ENCODE data around the gene SYT2. TPM values are rescaled to one million over a fixed set of nuclear protein-coding genes. Genes with fewer than 3 reads are reported as not detected.

The SYT2 gene
- total RNA-seq, 1 donor = not detected

DNA sequence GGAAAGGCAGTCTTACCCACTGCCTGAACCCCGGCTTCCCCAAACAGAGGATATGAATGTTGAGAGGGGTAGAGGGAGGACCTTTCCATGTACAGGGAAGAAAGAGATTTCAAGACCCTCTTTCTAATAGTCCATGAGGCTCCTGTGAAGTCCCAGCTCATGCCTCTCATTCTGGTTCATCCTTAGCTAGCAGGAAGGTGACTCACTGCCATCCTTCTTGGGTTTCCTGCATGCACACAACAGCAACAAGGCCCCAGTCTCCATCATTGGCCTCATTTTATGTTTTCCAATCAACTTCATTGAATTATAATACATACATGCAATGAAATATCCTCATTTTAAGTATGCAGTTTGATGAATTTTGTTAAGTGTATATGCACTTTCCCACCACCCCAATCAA lies 46.2 kb downstream of the SYT2 start:
- H3K4me3 ChIP-seq (ENCODE audit: low read depth, low read length) = no peak overlapping the region
- no peak for TF ChIP-seq CTCF (IDR thresholded peaks at IDR 0.05; ENCODE audit: insufficient read depth, low read depth, low read length)
- DNase-seq (ENCODE audit: low read depth) = no peak

DNA sequence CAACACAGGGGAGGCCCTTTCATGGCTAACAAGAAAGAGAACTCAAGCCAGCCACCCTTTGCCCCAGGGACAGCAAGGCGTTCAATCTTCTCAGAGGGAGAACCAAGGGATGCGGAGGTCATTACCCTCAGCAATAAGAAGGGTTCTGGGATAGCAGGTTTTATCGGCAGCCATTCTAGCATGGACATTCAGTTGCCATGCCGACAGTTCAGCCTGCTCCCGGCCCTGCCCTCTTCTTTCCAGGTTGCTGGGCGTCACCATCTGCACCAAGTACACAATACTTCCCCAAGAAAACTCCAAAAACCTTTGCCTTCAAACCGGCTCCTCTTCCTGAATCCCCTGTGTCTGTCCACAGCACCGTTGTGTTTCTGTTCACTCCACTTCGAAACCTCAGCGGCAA lies 47.1 kb downstream of the SYT2 start:
- TF ChIP-seq CTCF (IDR thresholded peaks at IDR 0.05; ENCODE audit: insufficient read depth, low read depth, low read length) = no peak
- no peak for DNase-seq (ENCODE audit: low read depth)

DNA sequence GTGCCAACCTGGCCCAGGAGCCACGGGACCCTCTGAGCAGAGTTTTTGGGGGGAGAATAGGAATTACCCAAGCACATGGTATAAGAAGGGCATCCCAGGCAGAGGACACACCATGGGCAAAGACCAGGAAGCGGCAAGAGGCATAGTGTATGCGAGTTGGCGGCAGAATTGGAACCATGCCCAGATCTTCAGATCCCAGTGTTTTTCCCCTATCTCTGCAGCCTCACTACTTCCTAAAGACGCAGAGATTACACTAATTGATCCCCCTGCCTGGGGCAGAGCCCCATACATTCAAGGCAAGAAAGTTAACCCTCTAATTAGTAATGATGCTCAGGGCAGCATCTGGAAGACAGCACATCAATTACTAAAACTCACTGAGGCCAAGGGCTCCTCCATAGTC lies 48.2 kb downstream of the SYT2 start:
- no peak for DNase-seq (ENCODE audit: low read depth)
- H3K4me3 ChIP-seq (ENCODE audit: low read depth, low read length) = no peak overlapping the region
- no peak for TF ChIP-seq CTCF (IDR thresholded peaks at IDR 0.05; ENCODE audit: insufficient read depth, low read depth, low read length)

More for the DNA sequence above, 47.1 kb downstream of the SYT2 start:
- H3K4me3 ChIP-seq (ENCODE audit: low read depth, low read length) = no peak overlapping the region

- TF ChIP-seq CTCF (IDR thresholded peaks at IDR 0.05; ENCODE audit: insufficient read depth, low read depth, low read length) = peak; percentile 8
- DNase-seq (ENCODE audit: low read depth) = no peak
- H3K4me3 ChIP-seq (ENCODE audit: low read depth, low read length) = no peak overlapping the region
Observed at GRCh38 chr1:202661136-202661845, 49.0 kb downstream of the SYT2 start.

DNA sequence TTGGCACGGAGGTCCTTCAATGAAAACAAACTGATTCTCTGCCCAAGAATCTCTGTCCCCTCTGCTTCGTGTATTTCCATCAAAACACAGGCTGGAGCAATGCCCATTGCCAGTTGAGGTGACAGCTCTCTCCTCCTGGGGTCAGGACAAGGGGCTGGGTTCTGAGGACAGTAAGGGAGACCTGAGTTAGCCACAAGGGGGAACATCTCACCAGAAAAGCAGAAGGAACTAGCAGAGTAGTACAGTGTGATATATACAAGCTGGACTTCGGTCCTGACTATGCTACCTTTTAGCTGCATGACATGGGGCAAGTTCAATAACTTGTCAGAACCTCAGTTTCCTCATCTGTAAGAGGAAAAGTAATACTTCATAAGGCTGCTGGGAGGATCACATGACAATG lies 50.3 kb downstream of the SYT2 start:
- no peak for DNase-seq (ENCODE audit: low read depth)
- H3K4me3 ChIP-seq (ENCODE audit: low read depth, low read length) = no peak overlapping the region
- peak; percentile 9 for TF ChIP-seq CTCF (IDR thresholded peaks at IDR 0.05; ENCODE audit: insufficient read depth, low read depth, low read length)

DNA sequence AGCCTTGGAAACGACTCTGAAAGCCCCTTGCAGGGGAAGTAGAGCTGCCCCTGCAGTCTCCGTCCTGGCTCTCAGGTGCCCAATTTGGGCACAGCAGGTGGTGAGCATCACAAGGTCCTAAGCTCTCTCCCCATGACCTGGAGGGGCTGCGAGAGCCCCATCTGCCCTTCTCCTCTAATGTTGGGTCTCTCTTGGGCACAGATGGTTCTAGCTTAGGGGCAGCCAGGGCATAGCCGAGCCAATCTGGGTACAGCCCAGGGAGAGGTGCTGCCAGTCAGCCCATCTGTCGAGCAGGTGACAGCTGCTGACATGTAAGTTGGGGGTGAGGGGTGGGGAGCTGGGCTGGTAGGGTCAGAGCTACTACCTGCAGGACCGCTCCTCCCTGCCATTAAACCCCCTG lies 50.7 kb downstream of the SYT2 start:
- no peak overlapping the region for H3K4me3 ChIP-seq (ENCODE audit: low read depth, low read length)
- DNase-seq (ENCODE audit: low read depth) = no peak
- TF ChIP-seq CTCF (IDR thresholded peaks at IDR 0.05; ENCODE audit: insufficient read depth, low read depth, low read length) = no peak

GRCh38 chr1:202658769-202659168 lies 51.5 kb downstream of the SYT2 start:
- no peak for TF ChIP-seq CTCF (IDR thresholded peaks at IDR 0.05; ENCODE audit: insufficient read depth, low read depth, low read length)
- H3K4me3 ChIP-seq (ENCODE audit: low read depth, low read length) = no peak overlapping the region
- no peak for DNase-seq (ENCODE audit: low read depth)
